Measurements from ENCODE around the gene AIG1. TPM values are rescaled to one million over a fixed set of nuclear protein-coding genes. Genes with fewer than 3 reads are reported as not detected.

The AIG1 gene
- total and polyA plus RNA-seq, 2 of the 13 experiments (the other 11 are each of a cell fraction or from before 2014, with no cell fraction given) = 115 to 197 TPM

- no TSS peak for BruUV-seq (replicated peaks)
- in situ Hi-C loops (cut with HindIII; ENCODE audit: extremely low pct_ligation_motif_present, low pct_unique_long_range_greater_than_20kb) (no loop called here), intact Hi-C loops (cut with micrococcal nuclease; ENCODE audit: unreplicated experiment) (no loop called here)
- Histone ChIP-seq H3K36me3 (replicated peaks in 1 of 2; ENCODE audit: control insufficient read depth in 1 of 2, insufficient read depth in 2 of 2, low read length in 2 of 2) (peaks cover 0 to 24% of the 10 kb centered on the region in 2 experiments; a peak in 3 of 5 replicates), H3K4me2 (ENCODE audit: low read depth, low read length) (no peak overlapping the region), H3K27me3 (ENCODE audit: control insufficient read depth in 1 of 2, insufficient read depth in 2 of 2, low read length in 2 of 2) (no peaks in the 10 kb centered on the region), H3K27ac (ENCODE audit: extremely low read length, insufficient read depth, low read length) (no peak overlapping the region), H2AFZ (ENCODE audit: low read length) (no peak overlapping the region), H3K4me1 (ENCODE audit: insufficient read depth, low read length) (no peaks in the 10 kb centered on the region), H3K9ac (ENCODE audit: insufficient read depth, low read depth, low read length) (no peak overlapping the region), H3K79me2 (ENCODE audit: insufficient read depth, low read length) (no peaks in the 10 kb centered on the region), H3K9me3 (ENCODE audit: low read length) (no peaks in the 10 kb centered on the region), H4K20me1 (ENCODE audit: insufficient read depth, low read length) (no peaks in the 10 kb centered on the region), H3K4me3 (replicated peaks in 1 of 3; ENCODE audit: insufficient read depth in 1 of 3, low read depth in 2 of 3, low read length in 3 of 3) (no peak overlapping the region)
- no peak for FAIRE-seq
- ATAC-seq = no peak
- WGBS (ENCODE audit: low lambda C conversion rate) = 97% methylated on average over 2 of the region's 2 CpGs
- POLR2A ChIA-PET = no interaction called here
- DNase-seq (ENCODE audit: low spot score) = no peak
- CTCF ChIA-PET (ENCODE audit: low intra/inter-chr PET ratio, low total read pairs) = no interaction called here
- no peak for TF ChIP-seq ZNF18 (CRISPR knock-in tag; IDR thresholded peaks at IDR 0.05; ENCODE audit: insufficient replicate concordance)
- TF ChIP-seq, protein P1, sequence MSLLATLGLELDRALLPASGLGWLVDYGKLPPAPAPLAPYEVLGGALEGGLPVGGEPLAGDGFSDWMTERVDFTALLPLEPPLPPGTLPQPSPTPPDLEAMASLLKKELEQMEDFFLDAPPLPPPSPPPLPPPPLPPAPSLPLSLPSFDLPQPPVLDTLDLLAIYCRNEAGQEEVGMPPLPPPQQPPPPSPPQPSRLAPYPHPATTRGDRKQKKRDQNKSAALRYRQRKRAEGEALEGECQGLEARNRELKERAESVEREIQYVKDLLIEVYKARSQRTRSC (CRISPR knock-in tag; IDR thresholded peaks at IDR 0.05; ENCODE audit: low read depth) = no peak
- TF ChIP-seq BRD4 (CRISPR knock-in tag; IDR thresholded peaks at IDR 0.05) = no peak
- no peak for TF ChIP-seq SALL2 (CRISPR knock-in tag; IDR thresholded peaks at IDR 0.05)
- TF ChIP-seq BORCS8-MEF2B (CRISPR knock-in tag; IDR thresholded peaks at IDR 0.05) = no peak
- TF ChIP-seq THAP11 (CRISPR knock-in tag; IDR thresholded peaks at IDR 0.05) = no peak
- TF ChIP-seq ZFP37 (CRISPR knock-in tag; IDR thresholded peaks at IDR 0.05; ENCODE audit: borderline replicate concordance) = no peak
- TF ChIP-seq ZFP62 (CRISPR knock-in tag; IDR thresholded peaks at IDR 0.05) = no peak
- TF ChIP-seq, protein P2, sequence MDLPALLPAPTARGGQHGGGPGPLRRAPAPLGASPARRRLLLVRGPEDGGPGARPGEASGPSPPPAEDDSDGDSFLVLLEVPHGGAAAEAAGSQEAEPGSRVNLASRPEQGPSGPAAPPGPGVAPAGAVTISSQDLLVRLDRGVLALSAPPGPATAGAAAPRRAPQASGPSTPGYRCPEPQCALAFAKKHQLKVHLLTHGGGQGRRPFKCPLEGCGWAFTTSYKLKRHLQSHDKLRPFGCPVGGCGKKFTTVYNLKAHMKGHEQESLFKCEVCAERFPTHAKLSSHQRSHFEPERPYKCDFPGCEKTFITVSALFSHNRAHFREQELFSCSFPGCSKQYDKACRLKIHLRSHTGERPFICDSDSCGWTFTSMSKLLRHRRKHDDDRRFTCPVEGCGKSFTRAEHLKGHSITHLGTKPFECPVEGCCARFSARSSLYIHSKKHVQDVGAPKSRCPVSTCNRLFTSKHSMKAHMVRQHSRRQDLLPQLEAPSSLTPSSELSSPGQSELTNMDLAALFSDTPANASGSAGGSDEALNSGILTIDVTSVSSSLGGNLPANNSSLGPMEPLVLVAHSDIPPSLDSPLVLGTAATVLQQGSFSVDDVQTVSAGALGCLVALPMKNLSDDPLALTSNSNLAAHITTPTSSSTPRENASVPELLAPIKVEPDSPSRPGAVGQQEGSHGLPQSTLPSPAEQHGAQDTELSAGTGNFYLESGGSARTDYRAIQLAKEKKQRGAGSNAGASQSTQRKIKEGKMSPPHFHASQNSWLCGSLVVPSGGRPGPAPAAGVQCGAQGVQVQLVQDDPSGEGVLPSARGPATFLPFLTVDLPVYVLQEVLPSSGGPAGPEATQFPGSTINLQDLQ (CRISPR knock-in tag; IDR thresholded peaks at IDR 0.05) = no peak
- TF ChIP-seq E2F1 (CRISPR knock-in tag; IDR thresholded peaks at IDR 0.05) = no peak
- TF ChIP-seq, protein P3, sequence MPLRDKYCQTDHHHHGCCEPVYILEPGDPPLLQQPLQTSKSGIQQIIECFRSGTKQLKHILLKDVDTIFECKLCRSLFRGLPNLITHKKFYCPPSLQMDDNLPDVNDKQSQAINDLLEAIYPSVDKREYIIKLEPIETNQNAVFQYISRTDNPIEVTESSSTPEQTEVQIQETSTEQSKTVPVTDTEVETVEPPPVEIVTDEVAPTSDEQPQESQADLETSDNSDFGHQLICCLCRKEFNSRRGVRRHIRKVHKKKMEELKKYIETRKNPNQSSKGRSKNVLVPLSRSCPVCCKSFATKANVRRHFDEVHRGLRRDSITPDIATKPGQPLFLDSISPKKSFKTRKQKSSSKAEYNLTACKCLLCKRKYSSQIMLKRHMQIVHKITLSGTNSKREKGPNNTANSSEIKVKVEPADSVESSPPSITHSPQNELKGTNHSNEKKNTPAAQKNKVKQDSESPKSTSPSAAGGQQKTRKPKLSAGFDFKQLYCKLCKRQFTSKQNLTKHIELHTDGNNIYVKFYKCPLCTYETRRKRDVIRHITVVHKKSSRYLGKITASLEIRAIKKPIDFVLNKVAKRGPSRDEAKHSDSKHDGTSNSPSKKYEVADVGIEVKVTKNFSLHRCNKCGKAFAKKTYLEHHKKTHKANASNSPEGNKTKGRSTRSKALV (CRISPR knock-in tag; IDR thresholded peaks at IDR 0.05) = no peak
- TF ChIP-seq NFYC (CRISPR knock-in tag; IDR thresholded peaks at IDR 0.05) = no peak
- TF ChIP-seq ZNF549 (CRISPR knock-in tag; IDR thresholded peaks at IDR 0.05) = no peak
- TF ChIP-seq SMAD9 (CRISPR knock-in tag; IDR thresholded peaks at IDR 0.05) = no peak
Measured at GRCh38 chr6:143180826-143181225, 120.1 kb downstream of the AIG1 start.

Measured in HepG2 (cell line).